HG03280 (cell line): ENCODE data around the gene PGF.
A peak's percentile ranks its signal among the peaks of the same experiment; 100 is the strongest.

ENCODE experiments used
- ATAC-seq: cut with Tn5 transposase; IDR thresholded peaks from one replicate; pipeline ENCODE4 v1.9.1; 2021; ENCODE audit warnings: mild to moderate bottlenecking, moderate library complexity; ENCODE audit not compliant: unreplicated experiment

The PGF gene

DNA sequence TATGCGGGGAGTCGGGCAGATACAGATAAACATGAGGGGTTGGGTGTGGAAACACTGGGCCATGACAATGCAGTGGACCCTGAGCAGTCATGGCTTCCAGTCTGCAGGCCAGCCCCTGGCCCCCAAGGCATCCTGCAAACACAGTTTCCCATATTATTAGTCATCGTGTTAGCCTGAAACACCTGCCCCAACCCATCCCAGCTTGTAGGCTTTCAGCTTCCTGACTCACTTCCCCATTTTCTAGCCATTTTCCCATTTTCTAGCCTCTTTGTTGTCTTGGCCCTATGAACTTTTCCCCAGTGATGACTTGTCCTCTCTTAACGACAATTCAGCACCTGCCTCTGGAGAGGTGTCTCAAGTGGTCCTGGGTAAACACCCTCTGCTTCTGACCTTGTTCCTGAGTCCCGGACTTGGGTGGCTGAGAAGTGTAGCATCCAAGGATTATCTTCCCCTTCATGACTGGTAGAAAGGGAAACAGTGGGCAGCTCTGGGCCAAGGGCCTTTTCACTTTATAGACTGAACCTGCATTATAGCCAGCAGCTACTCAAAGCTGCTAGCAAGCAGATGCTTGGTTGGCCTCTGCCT is 4.3 kb upstream of the PGF start:
- no peak for ATAC-seq

DNA sequence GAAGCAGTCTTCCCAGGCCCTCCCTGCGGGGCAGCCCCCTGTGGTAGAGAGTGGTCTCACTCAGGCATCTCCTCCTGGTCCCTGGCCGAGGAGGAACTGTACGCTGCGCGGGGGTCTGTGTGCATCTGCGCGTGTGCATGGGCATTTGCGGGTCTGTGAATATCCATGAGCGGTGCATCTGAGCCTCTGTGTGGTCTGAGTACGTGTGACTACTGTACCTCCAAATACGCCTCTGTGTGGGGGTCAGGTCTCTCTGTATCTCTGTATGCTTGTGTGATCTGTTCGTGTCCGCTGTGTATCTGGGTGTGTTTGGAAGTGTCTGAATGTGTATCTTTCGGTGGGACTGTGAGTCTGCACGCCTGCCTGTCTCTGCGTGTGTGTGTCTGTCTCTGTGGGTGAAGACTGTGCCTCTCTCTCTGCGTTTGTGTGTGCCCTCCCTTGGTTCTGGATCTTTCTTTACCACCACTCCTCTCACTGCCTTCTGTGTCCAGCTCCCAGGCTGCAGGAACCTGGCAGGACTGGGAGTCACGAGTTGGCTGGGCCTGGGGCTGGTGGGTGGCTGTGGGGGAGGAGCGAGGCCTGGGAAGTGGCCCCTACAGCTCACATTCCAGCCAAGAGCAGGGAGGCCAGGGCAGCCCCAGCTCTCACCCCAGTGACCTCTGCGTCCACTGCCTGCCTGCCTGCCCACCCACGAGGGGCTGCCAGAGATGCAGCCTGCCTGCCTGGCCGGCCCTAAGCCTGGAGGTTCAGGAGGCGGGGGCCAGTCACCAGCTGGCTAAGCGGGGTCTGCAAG is 1.1 kb upstream of the PGF start:
- no peak for ATAC-seq

DNA sequence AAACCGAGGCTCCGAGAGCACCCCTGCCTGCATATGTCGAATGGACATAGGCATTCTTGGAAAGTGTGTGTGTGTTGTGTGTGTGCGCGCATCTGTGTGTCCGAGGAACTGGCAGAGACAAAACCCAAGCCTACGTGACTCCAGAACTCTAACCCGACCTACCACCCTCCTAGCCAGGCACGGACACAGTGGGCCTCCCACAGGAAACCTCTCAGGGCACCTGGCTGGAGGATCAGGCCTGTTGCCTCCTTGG is 556 bp upstream of the PGF start:
- ATAC-seq = no peak

DNA sequence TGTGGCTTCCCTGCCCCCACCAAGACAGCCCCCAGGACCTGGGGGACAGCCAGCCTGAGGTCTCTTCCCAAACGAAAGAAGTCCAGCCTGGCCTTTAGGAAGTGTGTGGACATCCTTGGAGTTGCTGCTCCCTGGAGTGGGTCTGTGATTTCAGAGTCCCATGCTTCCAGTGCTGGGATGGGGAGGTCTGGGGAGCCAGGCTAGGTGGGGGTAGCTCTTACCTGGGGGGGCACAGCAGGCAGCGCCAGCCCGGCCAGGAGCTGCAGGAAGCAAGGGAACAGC is 509 bp downstream of the PGF start:
- no peak for ATAC-seq

DNA sequence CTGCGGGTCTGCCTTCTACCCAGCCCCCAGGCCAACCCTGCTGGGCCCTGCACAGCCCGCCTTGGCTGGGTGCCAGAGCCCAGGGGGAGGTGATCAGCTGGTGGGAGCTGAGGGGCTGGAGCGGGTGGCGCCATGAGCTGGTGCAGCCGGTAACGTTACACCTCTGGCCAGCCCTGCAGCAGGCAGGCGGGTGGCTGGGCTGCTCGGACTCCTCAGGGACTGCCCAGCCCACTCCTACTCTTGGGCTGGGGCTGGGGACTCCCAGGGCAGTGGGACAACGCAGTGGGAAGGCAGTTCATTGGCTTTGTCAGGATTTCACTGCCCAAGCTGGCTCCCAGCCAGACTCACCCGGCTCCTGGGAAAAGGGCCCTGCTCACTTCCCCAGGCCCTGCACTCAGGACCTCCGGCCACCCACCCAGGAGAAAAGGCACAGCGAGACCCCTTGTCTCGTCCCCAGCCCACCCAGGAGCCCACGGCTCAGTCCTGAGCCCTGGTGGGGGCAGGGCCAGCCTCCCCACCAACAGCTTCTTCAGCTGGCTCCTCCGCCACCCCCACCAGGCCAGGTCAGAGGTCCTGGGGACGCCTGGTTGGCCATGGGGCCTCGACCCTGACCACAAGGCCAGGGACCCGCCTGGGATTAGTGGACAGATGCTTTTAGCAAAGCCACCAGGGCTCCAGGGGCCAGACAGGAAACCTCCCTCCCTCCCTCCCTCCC is 1.0 kb downstream of the PGF start:
- ATAC-seq = no peak

DNA sequence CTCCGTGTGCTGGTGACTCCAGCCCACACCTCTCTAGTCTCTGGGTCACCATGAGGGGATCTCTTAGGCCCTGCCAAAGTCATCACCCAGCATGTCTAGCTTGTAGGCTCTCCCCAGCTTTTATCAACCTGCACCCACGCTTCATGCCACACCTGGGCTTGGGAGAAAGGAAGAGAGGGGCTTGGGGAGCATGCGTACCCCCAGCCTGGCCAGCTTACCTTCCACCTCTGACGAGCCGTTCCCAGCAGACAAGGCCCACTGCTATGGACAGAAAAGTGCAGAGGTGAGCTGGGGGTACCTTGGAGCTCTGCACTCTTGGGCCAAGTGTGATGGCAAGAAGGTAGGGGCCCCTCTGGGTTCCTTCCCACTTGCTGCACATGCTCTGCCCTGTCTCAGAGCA is 1.7 kb downstream of the PGF start:
- ATAC-seq = no peak

DNA sequence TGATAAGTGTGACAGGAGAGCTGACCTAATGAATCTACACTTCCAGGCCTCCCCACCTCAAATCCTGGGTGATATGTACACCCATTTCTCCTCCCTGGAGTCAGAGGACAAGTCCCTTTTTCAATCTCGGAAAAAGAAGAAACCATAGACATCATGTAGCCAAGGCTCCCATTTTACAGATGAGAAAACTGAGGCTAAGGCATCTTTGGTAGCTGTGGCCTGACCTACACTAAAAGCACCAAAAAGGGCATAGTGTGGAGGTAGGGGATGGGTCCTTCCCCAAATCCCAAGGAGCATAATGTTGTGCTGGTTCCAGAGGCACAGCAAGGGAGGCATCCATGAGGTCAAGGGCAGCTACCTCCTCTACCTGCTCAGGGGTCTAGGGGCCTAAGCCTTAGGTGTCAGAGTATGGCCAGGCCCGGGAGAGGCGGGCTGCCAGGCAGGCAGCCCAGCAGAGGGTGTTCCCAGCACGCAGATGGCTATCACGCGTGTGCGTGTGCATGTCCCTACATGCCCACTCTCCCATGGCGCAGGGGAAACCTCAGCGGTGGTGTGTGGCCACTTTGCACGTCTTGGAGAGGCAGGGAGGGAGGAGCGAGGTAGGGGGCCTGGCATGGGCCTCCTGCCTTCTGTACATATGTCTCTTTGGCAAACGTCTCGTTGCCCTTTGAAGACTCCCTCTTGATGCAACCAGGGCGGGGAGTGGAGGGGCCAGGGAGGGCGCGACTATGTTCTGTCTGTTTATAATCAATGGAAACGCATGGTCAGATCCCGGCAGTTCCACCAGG is 2.5 kb downstream of the PGF start:
- ATAC-seq = no peak

DNA sequence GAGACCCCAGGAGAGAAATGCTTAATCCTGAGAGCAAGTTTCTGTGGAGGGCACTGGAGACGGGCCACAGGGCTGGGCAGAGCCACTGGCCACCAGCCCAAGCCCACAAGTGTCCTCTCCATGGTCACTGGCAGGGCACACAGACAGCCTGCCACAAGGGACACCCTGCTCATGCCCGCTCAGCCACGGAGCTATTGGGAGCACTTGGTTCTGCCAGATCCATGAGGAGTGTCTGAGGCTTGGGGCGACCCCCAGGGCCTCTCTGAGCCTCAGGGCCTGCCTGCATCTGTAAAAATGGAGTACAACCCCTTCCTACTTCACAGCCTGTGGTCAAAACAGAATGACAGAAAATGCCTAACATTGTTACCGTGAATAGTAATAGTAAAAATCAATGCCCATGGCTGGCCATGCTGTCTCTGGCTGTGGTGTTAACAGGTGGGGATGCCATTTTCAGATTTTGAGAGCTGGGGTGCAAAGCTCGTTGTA is 3.2 kb downstream of the PGF start:
- ATAC-seq = no peak

DNA sequence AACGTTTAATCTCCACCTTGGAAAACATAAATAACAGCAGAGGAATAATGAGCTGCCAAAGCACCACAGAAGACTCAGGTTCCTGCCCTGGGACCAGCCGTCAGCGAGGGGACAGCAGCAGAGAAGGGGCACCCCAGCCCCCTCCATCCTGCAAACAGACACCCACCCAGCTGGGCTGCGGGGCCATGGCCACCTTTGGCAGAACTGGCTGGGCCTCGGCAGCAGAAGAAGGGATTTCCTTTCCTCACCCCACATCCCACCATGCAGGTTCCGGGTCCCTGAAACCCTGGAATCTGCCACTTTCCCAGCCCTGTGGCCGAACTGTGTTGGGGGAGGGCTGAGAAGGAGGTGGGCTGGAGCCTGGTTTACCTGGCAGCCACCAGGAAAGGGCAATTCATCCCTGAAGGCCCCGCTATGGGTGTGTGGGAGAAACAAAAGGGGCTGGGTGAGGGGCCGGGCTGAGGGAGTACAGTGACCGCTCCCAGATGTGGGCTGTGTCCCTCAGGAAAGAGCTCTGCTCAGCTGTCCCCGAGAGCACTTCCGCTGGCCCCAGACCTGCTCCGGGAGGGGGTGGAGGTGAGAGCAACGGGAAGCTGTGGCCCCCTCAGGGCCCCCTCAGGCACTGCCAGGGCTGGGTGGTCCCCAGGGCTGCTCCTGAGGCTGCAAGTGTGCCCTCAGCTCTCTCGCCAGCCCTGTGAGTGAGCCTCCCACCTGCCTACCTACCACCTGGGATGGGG is 3.8 kb downstream of the PGF start:
- no peak for ATAC-seq

DNA sequence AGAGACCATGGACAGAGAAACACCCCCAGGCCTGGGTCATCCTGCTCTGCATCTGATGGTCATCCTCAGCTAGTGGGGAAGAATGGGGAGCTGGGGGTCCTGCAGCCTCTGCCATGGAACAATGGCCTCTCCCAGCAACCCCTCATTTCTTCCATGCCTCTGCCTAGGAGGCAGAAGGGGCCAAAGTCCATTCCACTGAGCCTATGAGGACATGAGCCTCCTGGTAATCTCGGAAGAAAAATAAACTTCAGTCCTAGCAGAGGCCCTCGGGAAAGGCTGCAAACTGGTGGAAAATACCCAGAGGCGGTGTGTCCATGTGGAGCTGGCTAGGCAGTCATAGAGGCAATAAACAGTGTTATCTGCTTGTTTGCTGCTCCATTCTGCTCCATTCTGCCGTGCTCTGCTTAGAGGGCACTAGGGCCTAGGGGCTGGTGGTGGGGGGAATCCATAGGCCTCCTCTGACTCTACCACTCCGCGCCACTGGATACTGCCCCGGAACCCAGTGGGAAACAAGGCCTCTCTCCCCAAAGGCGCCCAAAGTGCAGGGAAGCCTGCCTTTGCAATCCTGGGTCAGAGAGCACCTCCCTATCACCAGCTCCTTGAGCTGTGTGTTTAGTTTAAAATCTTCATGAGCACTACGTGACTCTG is 4.5 kb downstream of the PGF start:
- no peak for ATAC-seq

DNA sequence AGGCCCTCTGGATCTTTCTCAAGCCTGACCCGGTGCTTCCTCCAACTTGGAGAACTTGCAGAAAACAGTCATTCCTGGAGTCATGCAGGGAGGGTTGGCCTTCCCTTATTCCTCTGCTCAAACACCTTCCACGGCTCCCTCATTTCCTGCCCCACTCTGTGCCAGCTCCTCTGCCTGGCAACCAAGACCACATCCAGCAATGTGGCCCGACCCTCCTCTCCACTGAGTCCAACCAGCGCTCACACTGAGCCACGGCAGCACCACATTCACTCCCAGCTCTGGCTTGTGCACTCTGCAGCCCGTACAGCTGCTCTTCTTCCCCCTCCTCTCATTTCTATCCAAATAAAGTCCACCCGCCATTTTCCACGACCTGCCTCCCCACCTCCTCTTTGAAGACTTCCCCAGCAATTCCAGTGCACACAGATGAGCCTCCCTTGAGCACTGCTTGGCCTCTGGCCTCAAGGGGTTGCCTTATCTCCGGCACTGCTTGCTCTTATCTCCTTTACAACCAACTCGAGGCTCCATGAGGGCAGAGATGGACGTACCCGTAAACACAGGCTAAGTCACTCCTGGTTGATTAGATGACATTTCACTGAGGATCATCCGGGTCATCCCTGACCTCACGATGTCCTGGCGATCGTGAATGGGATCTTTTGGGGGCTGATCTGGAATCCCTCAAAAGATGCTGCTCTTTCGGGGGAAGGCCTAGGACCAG is 5.4 kb downstream of the PGF start:
- no peak for ATAC-seq

DNA sequence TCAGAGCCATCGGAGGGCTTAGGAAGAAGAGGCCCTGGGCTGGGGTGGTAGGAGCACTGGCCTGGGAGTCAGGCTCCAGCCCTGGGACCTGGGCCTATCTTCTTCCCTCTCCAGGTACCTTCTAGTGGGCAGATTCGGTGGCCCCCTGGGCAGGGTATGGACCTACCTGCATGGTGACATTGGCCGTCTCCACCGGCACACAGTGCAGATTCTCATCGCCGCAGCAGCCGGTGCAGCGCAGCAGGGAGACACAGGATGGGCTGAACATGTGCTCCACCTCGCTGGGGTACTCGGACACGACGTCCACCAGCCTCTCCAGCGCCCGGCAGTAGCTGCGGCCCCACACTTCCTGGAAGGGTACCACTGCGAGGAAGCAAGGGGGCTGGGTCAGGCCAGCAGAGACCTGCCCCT is 6.2 kb downstream of the PGF start:
- no peak for ATAC-seq

DNA sequence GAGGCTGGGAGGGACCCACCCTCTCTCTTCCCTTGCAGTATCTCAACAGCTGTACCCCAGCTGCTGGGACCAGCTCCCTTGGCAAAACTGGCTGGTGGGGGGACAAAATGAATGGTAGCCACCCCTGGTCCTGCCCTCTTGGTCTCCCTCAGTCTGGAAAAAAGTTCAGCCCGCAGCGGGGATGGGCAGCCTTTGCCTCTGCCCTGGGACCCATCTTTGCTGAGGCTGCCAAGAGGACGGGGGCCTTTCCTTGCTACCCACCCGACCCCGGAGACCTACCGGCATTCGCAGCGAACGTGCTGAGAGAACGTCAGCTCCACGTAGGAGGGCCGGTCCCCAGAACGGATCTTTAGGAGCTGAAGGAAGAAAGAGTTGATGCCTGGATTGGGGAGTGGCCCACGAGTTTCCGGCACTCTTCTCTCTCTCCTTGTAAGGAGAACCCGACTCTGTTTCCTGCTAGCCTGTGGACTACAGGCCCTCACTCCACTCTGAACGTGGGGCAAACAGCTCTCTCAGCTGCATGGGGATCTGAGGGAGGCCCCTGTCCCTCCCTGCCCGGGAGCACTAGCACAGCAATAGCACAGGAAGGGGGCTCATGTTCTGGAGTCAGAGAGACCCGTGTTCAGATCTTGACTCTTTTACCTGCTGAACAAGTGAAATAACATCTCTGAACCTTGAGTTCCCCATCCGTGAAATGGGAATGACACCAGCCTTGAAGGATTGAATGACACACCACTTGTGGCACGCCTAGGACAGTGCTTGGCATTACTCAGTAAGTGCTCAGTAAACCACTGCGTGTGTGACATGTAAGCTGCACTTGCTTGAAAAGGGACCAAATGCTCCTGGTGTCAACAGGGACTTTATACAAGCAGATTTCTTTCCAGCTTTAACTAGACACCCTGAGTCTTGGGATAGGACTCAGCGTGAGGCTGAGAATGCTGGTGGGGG is 6.9 kb downstream of the PGF start:
- ATAC-seq = no peak

DNA sequence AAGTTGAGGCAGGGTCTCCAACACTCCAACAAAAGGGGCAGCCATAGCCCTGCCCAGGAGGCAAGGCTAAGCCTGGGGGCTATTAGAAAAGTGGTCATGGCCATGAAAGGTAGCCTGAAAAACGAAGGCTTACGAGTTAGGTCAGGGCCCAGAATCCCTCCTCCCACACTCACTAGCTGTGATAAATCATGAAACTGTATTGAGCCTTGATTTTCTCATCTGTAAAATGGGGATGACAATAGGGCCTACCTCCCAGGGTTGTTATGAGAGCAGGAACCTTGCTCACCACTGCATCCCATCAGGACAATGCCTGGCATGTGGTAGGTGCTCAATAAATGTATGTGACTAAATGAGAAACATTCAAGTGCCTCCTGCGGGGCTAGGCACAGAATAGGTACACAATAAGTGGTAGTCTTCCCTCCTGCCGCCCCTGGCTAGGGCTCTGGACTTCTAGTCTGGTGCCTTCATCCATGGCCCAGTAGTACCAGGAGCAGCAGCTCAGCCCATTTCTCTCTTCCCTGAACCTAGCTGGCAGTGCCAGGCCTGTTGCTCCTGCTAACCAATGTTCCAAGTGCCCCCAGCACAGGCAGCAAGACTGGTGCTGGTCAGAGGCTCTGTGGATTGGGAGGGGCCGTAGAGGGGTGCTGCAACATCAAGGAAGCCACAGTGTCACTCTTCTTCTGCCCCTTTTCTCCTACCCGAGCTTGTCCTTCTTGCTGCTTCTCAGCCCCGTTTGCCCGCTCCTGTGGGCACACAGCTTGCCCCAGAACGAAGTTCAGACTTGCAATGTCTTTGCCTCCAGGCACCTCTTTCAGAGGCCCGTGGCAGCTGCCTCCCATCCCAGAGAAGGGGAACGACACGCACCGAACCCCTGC is 7.8 kb downstream of the PGF start:
- no peak for ATAC-seq

DNA sequence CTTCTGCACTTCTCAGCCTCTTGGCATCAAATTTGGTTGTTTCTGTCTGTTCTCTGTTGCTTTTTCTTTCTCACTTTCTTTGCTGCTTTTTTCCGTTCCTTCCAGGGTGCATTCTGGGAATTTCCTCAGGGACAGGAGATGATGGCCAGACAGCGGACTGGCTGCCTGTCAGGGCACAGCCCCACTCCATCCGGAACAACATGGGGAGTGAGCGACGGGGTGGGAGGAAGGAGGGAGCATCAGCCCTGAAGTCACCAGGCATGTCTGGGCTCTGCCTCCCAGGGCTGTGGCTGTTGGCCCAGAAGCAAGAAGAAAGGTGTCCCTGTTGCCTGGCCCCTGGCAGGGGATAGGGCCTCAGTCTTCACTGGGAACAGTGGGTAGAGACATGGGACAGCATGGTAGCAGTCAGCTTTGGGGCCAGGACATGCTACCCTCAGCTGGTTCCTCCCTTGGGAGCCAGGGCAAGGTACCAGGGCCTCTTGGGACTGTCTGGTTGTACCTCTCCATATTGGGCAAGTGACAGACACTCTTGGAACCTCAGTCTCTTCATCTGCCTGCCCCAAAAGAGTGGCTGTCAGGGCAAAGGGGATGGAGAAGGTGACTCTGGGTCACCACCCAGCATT is 8.6 kb downstream of the PGF start:
- no peak for ATAC-seq

DNA sequence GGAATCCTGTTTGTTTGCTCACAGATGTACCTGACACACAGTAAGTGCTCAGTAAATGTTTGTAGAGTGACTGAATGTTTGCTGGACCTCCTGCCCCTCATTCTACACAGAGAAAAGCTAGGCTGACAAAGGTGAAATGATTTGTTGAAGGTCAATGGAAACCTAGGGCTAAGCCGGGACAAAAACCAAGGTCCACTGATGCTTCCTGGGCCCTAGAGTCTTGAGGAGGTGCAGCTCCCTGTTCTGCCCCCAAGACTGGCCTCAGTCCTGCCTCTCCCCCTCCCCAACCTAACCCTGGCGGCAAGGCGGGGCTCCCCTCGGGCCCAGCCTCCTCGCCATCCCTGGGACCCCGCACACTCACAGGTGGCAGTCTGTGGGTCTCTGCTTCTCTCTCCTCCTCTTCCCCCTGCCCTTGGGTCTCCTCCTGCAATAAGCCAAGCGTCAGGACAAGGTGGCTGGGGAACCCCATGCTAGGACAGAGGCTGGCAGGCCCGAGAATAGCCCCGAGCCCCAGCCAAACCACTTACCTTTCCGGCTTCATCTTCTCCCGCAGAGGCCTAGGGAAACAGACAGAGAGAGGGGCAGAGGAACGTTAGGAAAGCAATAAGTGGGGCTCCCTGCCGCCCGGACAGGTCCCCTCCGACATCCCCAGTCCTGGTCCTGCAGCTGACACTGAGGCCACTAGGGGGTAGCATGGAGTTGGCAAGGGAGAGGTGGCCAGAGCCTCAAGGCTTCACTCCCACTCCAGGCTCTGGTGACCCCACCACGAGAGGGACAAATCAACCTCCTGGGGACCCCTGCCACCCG is 9.3 kb downstream of the PGF start:
- peak; percentile 35 for ATAC-seq
